Muscle layer of colon (tissue), 2 donors: Measurements from ENCODE around the gene KRTAP10-12.

ENCODE experiments used
- H3K27ac ChIP-seq: one replicate; pipeline ENCODE4 v1.7.0; 2013; ENCODE audit warnings: low read depth, mild to moderate bottlenecking, low read length, moderate library complexity
- H3K27me3 ChIP-seq, 2 donors: one replicate each; pipeline ENCODE4 v1.7.0; 2013; ENCODE audit warnings: low read length in 2 of 2, mild to moderate bottlenecking in 2 of 2; ENCODE audit not compliant: insufficient read depth in 2 of 2, control insufficient read depth in 1 of 2
- H3K36me3 ChIP-seq: one replicate; pipeline ENCODE4 v1.7.0; 2013; ENCODE audit warnings: mild to moderate bottlenecking, low read length; ENCODE audit not compliant: insufficient read depth
- H3K4me1 ChIP-seq: one replicate; pipeline ENCODE4 v1.7.0; 2013; ENCODE audit warnings: mild to moderate bottlenecking, low read length; ENCODE audit not compliant: insufficient read depth
- H3K4me3 ChIP-seq, 2 donors: one replicate each; pipeline ENCODE4 v1.7.0; 2013; ENCODE audit warnings: low read length in 2 of 2, low read depth in 1 of 2, mild to moderate bottlenecking in 1 of 2, moderate library complexity in 1 of 2
- H3K9ac ChIP-seq: one replicate; pipeline ENCODE4 v1.7.0; 2013; ENCODE audit warnings: low read length
- H3K9me3 ChIP-seq: one replicate; pipeline ENCODE4 v1.7.0; 2013; ENCODE audit warnings: mild to moderate bottlenecking, low read length
- donor health status: abdominal sarcoma.
- donor health status: Adenocarcinoma of cecum.

Gene KRTAP10-12

GRCh38 chr21:44732263-44732662 lies 35.3 kb downstream of the KRTAP10-12 start:
- no peaks in the 10 kb centered on the region for H3K4me1 ChIP-seq
- no peaks in the 10 kb centered on the region for H3K36me3 ChIP-seq
- no peak overlapping the region for H3K27ac ChIP-seq
- H3K9me3 ChIP-seq: no peaks in the 10 kb centered on the region
- H3K27me3 ChIP-seq: peaks cover 0 to 2% of the 10 kb centered on the region in 2 donors
- H3K4me3 ChIP-seq: no peak overlapping the region
- no peak overlapping the region for H3K9ac ChIP-seq

- Histone ChIP-seq H3K9ac (no peak overlapping the region), H3K9me3 (no peaks in the 10 kb centered on the region), H3K4me1 (no peaks in the 10 kb centered on the region), H3K4me3 (no peak overlapping the region), H3K27ac (no peak overlapping the region), H3K27me3 (no peaks in the 10 kb centered on the region), H3K36me3 (no peaks in the 10 kb centered on the region)
Measured at GRCh38 chr21:44732956-44733355, 36.0 kb downstream of the KRTAP10-12 start.

DNA sequence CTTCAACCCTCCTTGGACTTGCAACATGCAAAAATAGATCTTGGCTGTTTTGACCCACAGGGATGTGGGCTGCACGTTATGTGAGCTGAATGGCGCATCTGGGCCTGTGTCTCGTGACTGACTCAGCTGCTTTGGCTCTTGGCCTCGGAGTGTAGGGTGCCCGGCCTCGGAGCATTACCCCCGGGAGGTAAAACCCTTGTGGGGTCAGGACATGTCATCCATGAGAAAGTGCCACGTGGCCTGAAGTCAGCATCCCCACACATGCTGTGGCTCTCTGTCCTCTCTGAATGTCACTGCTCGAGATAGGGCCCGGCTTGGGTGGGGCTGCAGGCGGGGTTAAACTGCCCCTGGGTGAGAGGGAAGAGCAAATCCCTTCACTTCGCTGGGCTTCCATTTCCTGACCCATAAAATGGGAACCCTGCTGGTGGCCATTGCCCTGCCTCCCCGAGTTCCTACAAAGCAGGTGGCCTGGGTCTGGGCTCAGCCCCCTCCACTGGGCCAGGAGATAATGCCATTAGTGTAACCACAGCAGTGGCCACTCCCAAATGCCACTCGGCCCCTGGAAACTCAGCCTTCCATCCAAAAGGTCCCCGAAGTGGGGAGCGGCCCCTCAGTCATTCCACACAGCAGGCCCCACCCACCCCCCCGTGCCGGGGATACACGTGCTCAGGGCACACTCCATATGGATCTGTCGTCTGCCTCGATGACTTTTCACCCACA lies 37.2 kb downstream of the KRTAP10-12 start:
- Histone ChIP-seq H3K4me1 (no peaks in the 10 kb centered on the region), H3K4me3 (no peak overlapping the region), H3K27me3 (no peaks in the 10 kb centered on the region), H3K27ac (no peak overlapping the region), H3K9ac (no peak overlapping the region), H3K9me3 (peaks cover 6% of the 10 kb centered on the region), H3K36me3 (no peaks in the 10 kb centered on the region)

GRCh38 chr21:44734841-44735240 lies 37.9 kb downstream of the KRTAP10-12 start:
- Histone ChIP-seq H3K4me3 (no peak overlapping the region), H3K9ac (no peak overlapping the region), H3K27me3 (no peaks in the 10 kb centered on the region), H3K36me3 (no peaks in the 10 kb centered on the region), H3K27ac (no peak overlapping the region), H3K4me1 (no peaks in the 10 kb centered on the region), H3K9me3 (peaks cover 6% of the 10 kb centered on the region)

- Histone ChIP-seq H3K36me3 (no peaks in the 10 kb centered on the region), H3K9me3 (peaks cover 6% of the 10 kb centered on the region), H3K27ac (no peak overlapping the region), H3K27me3 (no peaks in the 10 kb centered on the region), H3K4me3 (no peak overlapping the region), H3K9ac (no peak overlapping the region), H3K4me1 (no peaks in the 10 kb centered on the region)
Measured at GRCh38 chr21:44735821-44736220, 38.8 kb downstream of the KRTAP10-12 start.

- H3K4me1 ChIP-seq: no peaks in the 10 kb centered on the region
- no peaks in the 10 kb centered on the region for H3K27me3 ChIP-seq
- no peak overlapping the region for H3K27ac ChIP-seq
- no peaks in the 10 kb centered on the region for H3K36me3 ChIP-seq
- peaks cover 6% of the 10 kb centered on the region for H3K9me3 ChIP-seq
- H3K9ac ChIP-seq: no peak overlapping the region
- no peak overlapping the region for H3K4me3 ChIP-seq
Measured at GRCh38 chr21:44736291-44737004, 39.5 kb downstream of the KRTAP10-12 start.

- Histone ChIP-seq H3K9ac (no peak overlapping the region), H3K27me3 (no peaks in the 10 kb centered on the region), H3K27ac (no peak overlapping the region), H3K4me1 (no peaks in the 10 kb centered on the region), H3K36me3 (no peaks in the 10 kb centered on the region), H3K4me3 (no peak overlapping the region), H3K9me3 (peaks cover 6% of the 10 kb centered on the region)
Measured at GRCh38 chr21:44737706-44738354, 40.9 kb downstream of the KRTAP10-12 start.

DNA sequence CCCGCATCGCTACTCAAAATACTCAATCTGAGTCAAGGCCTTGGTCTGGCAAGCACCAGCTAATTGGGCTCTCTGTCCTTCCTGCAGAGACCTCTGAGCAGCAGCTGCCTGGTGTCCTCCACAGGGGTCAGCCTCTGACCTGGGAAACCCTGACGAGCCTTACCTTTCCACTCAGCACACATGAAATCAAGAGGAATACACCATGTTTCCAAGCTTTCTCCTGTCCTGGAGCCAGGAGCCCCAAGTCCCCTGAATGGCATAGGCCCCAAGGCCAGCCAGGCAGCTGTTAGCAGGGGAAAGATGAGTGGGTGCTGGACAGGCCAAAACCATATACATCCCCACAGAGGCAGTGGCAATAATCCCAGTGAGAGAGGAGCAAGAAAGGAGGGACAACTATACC lies 41.6 kb downstream of the KRTAP10-12 start:
- Histone ChIP-seq H3K4me1 (no peaks in the 10 kb centered on the region), H3K36me3 (no peaks in the 10 kb centered on the region), H3K27ac (no peak overlapping the region), H3K9ac (no peak overlapping the region), H3K27me3 (no peaks in the 10 kb centered on the region), H3K9me3 (peaks cover 6% of the 10 kb centered on the region), H3K4me3 (no peak overlapping the region)

- H3K9me3 ChIP-seq: peaks cover 6% of the 10 kb centered on the region
- H3K4me1 ChIP-seq: no peaks in the 10 kb centered on the region
- no peak overlapping the region for H3K4me3 ChIP-seq
- H3K27ac ChIP-seq: no peak overlapping the region
- no peaks in the 10 kb centered on the region for H3K36me3 ChIP-seq
- H3K27me3 ChIP-seq: no peaks in the 10 kb centered on the region
- H3K9ac ChIP-seq: no peak overlapping the region
Measured at GRCh38 chr21:44739316-44739715, 42.3 kb downstream of the KRTAP10-12 start.

DNA sequence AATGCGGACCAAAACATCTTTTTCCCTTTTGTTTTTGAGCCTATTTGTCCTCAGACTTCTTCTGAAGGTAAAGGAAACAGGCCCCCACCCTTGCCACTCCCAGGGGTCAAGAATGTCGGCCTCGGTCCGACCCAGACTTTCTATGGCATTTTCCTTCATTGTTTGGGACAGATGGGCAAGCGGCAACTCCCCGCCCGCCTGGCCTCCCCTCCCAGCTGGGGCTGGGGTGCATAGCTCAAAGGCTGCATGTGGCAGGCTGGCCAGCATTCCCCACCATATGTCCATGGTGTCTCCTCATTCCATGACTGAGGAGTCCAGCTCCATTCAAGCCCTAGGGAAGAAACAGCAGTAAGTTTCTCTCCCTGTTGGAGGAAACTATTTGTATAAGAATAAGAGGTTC lies 43.8 kb downstream of the KRTAP10-12 start:
- peaks cover 6% of the 10 kb centered on the region for H3K9me3 ChIP-seq
- H3K4me1 ChIP-seq: no peaks in the 10 kb centered on the region
- no peak overlapping the region for H3K4me3 ChIP-seq
- no peak overlapping the region for H3K27ac ChIP-seq
- H3K27me3 ChIP-seq: no peaks in the 10 kb centered on the region
- no peaks in the 10 kb centered on the region for H3K36me3 ChIP-seq
- H3K9ac ChIP-seq: no peak overlapping the region

DNA sequence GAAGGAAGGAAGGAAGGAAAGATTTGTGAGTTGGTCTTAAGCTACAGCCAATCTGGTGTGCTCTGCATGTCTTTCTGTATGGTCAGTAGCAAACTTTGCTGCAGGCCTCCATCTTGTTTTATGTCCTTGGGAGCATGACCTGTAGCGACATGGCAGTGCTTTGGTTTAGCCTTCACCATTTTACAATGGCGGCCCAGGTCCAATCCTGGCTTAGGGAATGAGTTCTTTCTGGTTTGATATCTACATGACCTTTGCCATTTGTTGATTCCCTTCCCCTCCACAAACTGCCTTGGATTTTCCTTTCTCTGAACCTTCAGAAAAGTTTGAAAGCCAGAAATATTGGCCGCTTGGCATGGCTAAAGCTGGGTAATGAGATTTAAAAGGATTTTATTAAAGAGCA lies 44.9 kb downstream of the KRTAP10-12 start:
- H3K9ac ChIP-seq: no peak overlapping the region
- peaks cover 6% of the 10 kb centered on the region for H3K9me3 ChIP-seq
- no peak overlapping the region for H3K4me3 ChIP-seq
- no peak overlapping the region for H3K27ac ChIP-seq
- no peaks in the 10 kb centered on the region for H3K27me3 ChIP-seq
- no peaks in the 10 kb centered on the region for H3K4me1 ChIP-seq
- H3K36me3 ChIP-seq: no peaks in the 10 kb centered on the region
